Muscle layer of colon (tissue), 2 donors: ENCODE results near the gene RAB14.
A peak's percentile ranks its signal among the peaks of the same experiment; 100 is the strongest.

Experiments used
- H3K27ac ChIP-seq: one replicate; pipeline ENCODE4 v1.7.0; 2013; ENCODE audit warnings: low read depth, mild to moderate bottlenecking, low read length, moderate library complexity
- H3K27me3 ChIP-seq, 2 donors: one replicate each; pipeline ENCODE4 v1.7.0; 2013; ENCODE audit warnings: low read length in 2 of 2, mild to moderate bottlenecking in 2 of 2; ENCODE audit not compliant: insufficient read depth in 2 of 2, control insufficient read depth in 1 of 2
- H3K36me3 ChIP-seq: one replicate; pipeline ENCODE4 v1.7.0; 2013; ENCODE audit warnings: mild to moderate bottlenecking, low read length; ENCODE audit not compliant: insufficient read depth
- H3K4me1 ChIP-seq: one replicate; pipeline ENCODE4 v1.7.0; 2013; ENCODE audit warnings: mild to moderate bottlenecking, low read length; ENCODE audit not compliant: insufficient read depth
- H3K4me3 ChIP-seq, 2 donors: one replicate each; pipeline ENCODE4 v1.7.0; 2013; ENCODE audit warnings: low read length in 2 of 2, low read depth in 1 of 2, mild to moderate bottlenecking in 1 of 2, moderate library complexity in 1 of 2
- H3K9ac ChIP-seq: one replicate; pipeline ENCODE4 v1.7.0; 2013; ENCODE audit warnings: low read length
- H3K9me3 ChIP-seq: one replicate; pipeline ENCODE4 v1.7.0; 2013; ENCODE audit warnings: mild to moderate bottlenecking, low read length
- donor health status: abdominal sarcoma.
- donor health status: Adenocarcinoma of cecum.

The RAB14 gene

GRCh38 chr9:121201738-121202533 lies at the start of gene RAB14:
Gene RAB14 (minus strand): TSS chr9:121201869. CDS start chr9:121193412, 8,457 bp downstream.
- Histone ChIP-seq H3K9me3 (no peaks in the 10 kb centered on the region), H3K27me3 (no peaks in the 10 kb centered on the region), H3K9ac (peak within 1 kb of the TSS; percentile 80), H3K36me3 (no peaks in the 10 kb centered on the region), H3K4me1 (peaks cover 37% of the 10 kb centered on the region), H3K27ac (peak within 1 kb of the TSS; percentile 52), H3K4me3 (peak within 1 kb of the TSS; percentile 65 to 78)

- Histone ChIP-seq H3K27ac (no peak overlapping the region), H3K36me3 (no peaks in the 10 kb centered on the region), H3K27me3 (no peaks in the 10 kb centered on the region), H3K9ac (no peak overlapping the region), H3K4me3 (no peak overlapping the region), H3K4me1 (no peaks in the 10 kb centered on the region), H3K9me3 (no peaks in the 10 kb centered on the region)
Measured at GRCh38 chr9:121249563-121249962, 47.9 kb upstream of the RAB14 start.

DNA sequence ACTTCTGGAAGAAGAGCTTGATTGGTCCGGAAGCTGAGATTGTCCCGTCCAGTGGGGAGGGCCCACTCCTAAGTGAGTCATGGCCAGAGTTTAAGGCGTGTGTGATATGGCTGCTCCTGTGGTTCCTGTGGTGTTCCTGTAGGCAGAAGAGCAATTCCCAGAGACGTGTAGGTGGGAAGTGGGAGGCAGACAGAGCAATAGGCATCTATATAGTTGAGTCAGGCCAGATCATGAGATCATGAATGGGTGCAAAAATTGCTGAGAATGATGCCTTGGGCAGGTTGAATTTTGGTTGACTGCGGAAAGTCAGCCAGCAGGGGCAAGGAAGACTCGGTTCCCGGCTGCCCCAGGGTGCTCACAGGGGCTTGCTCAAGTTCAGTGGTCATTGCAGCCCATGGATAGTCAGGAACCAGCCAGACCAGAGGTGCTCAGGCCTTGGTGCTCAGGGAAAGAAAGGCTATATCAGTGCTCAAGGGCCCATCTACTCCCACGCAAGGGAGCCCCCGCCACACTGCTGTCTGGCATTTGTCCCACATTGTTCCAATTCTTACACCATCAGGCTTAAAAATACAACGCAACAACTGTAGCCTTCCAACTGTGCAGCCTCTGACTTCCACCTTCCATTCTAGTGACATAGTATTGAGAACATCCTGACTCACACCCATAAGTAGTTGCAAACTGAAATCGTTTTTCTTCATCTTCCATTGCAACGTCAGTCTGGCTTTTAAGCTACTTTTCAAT lies 45.3 kb upstream of the RAB14 start:
- peaks cover 14% of the 10 kb centered on the region for H3K4me1 ChIP-seq
- no peak overlapping the region for H3K4me3 ChIP-seq
- no peaks in the 10 kb centered on the region for H3K9me3 ChIP-seq
- H3K27ac ChIP-seq: no peak overlapping the region
- no peaks in the 10 kb centered on the region for H3K27me3 ChIP-seq
- no peaks in the 10 kb centered on the region for H3K36me3 ChIP-seq
- H3K9ac ChIP-seq: no peak overlapping the region

DNA sequence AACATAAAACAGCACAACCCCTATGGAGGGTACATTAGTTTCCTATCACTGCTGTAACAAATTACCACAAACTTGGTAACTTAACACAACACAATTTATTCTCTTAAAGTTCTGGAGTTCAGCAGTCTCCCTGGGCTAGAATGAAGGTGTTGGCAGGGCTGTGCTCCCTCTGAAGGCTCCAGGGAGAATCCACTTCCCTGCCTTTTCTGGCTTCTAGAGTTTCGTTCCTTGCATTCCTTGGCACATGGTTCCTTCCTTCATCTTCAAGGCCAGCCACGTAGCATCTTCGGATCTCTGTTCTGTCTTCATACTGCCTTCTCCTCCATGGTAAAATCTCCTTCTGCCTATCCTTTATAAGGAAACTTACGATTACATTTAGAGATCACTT lies 41.3 kb upstream of the RAB14 start:
- H3K9me3 ChIP-seq: no peaks in the 10 kb centered on the region
- H3K9ac ChIP-seq: no peak overlapping the region
- no peaks in the 10 kb centered on the region for H3K36me3 ChIP-seq
- peak overlapping the region; percentile 70 for H3K27ac ChIP-seq
- peaks cover 22% of the 10 kb centered on the region for H3K4me1 ChIP-seq
- no peak overlapping the region for H3K4me3 ChIP-seq
- H3K27me3 ChIP-seq: no peaks in the 10 kb centered on the region

- Histone ChIP-seq H3K4me3 (no peak overlapping the region), H3K27ac (peak overlapping the region; percentile 70)
Measured at GRCh38 chr9:121242219-121242958, 40.7 kb upstream of the RAB14 start.

DNA sequence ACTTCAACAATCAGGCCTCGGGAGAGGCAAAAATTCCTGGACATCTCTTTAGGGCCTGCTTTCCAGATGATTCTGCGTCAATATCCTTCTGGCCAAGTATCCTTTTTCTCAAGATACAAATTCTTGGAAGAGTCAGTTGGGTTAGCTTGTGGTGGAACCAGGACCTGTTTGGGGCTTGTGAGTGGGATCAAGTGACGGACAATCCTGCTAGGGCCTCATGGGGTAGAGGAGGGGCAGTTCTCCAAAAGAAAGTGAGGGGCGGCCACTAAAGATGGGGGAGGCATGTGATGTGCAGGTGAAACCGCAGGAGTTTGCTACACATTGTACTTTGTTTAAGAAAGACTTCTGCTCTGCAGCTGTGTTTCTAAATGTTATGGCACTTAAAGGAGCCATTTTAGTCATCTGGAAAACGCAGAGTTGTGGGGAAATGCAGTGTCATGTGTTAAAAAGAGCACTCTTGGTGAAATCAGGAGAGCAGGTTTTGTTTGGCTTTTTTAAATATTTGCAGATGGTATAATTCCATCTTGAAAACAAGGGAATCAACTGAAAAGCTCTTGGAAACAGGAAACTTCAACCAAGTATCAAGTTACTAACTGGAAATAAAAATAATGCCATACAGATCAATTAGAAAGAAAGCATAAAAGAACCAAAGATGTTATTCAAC lies 38.9 kb upstream of the RAB14 start:
- Histone ChIP-seq H3K4me3 (no peak overlapping the region), H3K27me3 (no peaks in the 10 kb centered on the region), H3K36me3 (no peaks in the 10 kb centered on the region), H3K9ac (no peak overlapping the region), H3K4me1 (peaks cover 22% of the 10 kb centered on the region), H3K9me3 (no peaks in the 10 kb centered on the region), H3K27ac (no peak overlapping the region)

More at GRCh38 chr9:121242219-121242958, 40.7 kb upstream of the RAB14 start:
- H3K27me3 ChIP-seq: no peaks in the 10 kb centered on the region
- no peaks in the 10 kb centered on the region for H3K9me3 ChIP-seq
- peaks cover 22% of the 10 kb centered on the region for H3K4me1 ChIP-seq
- H3K36me3 ChIP-seq: no peaks in the 10 kb centered on the region
- no peak overlapping the region for H3K9ac ChIP-seq

DNA sequence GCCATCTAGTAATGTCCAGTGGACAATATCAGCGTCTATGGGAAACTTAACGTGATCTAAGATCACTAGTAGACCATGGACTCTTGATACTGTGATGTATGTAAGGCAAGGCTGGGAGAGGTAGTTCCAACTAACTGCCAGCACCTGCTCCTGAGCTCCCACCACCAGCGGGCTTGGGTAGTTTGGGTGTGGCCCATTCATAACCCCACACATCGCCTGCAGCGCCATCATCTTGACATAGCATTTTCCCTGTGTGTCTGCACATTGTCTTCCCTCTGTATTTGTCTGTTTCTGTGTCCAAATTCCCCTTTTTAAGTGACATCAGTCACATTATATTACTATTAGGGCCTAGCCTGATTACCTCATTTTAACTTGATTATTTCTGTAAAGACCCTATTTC lies 38.2 kb upstream of the RAB14 start:
- no peak overlapping the region for H3K27ac ChIP-seq
- H3K4me3 ChIP-seq: no peak overlapping the region
- H3K4me1 ChIP-seq: peaks cover 22% of the 10 kb centered on the region
- no peaks in the 10 kb centered on the region for H3K36me3 ChIP-seq
- H3K27me3 ChIP-seq: no peaks in the 10 kb centered on the region
- H3K9me3 ChIP-seq: no peaks in the 10 kb centered on the region
- no peak overlapping the region for H3K9ac ChIP-seq

- Histone ChIP-seq H3K4me3 (no peak overlapping the region), H3K9me3 (no peaks in the 10 kb centered on the region), H3K36me3 (no peaks in the 10 kb centered on the region)
Measured at GRCh38 chr9:121239071-121239470, 37.4 kb upstream of the RAB14 start.

DNA sequence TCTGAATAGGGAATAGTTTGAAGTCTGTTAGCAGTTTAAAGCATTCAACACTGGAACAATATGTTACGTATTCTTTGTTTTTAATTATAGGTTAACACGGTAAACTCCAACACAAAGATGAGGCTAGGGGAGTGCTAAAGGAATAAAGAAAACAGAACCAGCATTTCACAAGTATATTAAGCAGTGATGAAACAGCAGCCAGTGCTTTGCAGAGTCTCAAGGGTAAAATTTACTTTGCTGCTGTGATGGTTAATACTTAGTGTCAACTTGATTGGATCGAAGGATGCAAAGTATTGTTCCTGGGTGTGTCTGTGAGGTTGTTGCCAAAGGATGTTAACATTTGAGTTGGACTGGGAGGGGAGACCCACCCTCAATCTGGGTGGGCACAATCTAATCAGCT lies 36.2 kb upstream of the RAB14 start:
- Histone ChIP-seq H3K27ac (no peak overlapping the region), H3K4me1 (peaks cover 17% of the 10 kb centered on the region), H3K36me3 (no peaks in the 10 kb centered on the region), H3K9me3 (no peaks in the 10 kb centered on the region), H3K9ac (no peak overlapping the region), H3K4me3 (no peak overlapping the region), H3K27me3 (no peaks in the 10 kb centered on the region)

More at GRCh38 chr9:121239071-121239470, 37.4 kb upstream of the RAB14 start:
- peaks cover 22% of the 10 kb centered on the region for H3K4me1 ChIP-seq
- H3K27ac ChIP-seq: no peak overlapping the region
- no peak overlapping the region for H3K9ac ChIP-seq
- H3K27me3 ChIP-seq: no peaks in the 10 kb centered on the region

- Histone ChIP-seq H3K9ac (no peak overlapping the region), H3K27me3 (no peaks in the 10 kb centered on the region), H3K36me3 (no peaks in the 10 kb centered on the region), H3K4me1 (no peaks in the 10 kb centered on the region), H3K27ac (no peak overlapping the region), H3K9me3 (no peaks in the 10 kb centered on the region), H3K4me3 (no peak overlapping the region)
Measured at GRCh38 chr9:121235512-121235911, 33.8 kb upstream of the RAB14 start.

GRCh38 chr9:121234832-121235161 lies 33.1 kb upstream of the RAB14 start:
- Histone ChIP-seq H3K9ac (no peak overlapping the region), H3K36me3 (no peaks in the 10 kb centered on the region), H3K27me3 (no peaks in the 10 kb centered on the region), H3K27ac (no peak overlapping the region), H3K4me1 (no peaks in the 10 kb centered on the region), H3K9me3 (no peaks in the 10 kb centered on the region), H3K4me3 (no peak overlapping the region)
